Middle frontal gyrus (tissue), 1 donor: ENCODE data around the gene CDCA7.
"Not testable (repeated sequence)": the region's sequence is repeated elsewhere in the genome, so short reads cannot be mapped to it uniquely, and the experiment has no call there.

Experiments
- DNase-seq: peaks from one replicate; pipeline ENCODE4 v3.0.0-alpha.2; 2015; ENCODE audit warnings: low spot score; ENCODE audit errors: extremely low spot score

CDCA7 gene

GRCh38 chr2:173354582-173355131, at the start of gene CDCA7:
Gene CDCA7, plus strand, starts transcription at chr2:173354872. Its CDS starts 92 bp downstream, at chr2:173354964.
- DNase-seq, result no peak

- DNase-seq, result no peak
Observed at GRCh38 chr2:173305303-173305702, 49.4 kb upstream of the CDCA7 start.

DNA sequence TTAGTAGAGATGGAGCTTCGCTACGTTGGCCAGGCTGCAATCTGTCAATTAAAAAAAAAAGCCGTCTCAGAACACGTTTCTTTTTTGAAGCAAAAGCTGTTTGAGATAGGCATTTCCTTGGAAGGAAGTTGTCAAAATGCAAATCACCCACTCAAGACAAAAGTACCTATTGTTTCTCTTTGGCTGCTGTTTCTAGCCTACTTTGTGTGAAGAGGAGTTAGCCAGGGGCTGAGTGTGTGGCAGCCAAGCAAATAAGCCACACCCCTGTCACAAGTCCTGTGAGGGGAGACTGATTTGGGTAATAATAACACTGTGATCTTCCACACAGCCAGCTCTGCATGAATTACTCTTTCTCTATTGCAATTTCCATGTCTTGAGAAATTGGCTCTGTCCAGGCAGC, 47.4 kb upstream of the CDCA7 start:
- no peak for DNase-seq

DNA sequence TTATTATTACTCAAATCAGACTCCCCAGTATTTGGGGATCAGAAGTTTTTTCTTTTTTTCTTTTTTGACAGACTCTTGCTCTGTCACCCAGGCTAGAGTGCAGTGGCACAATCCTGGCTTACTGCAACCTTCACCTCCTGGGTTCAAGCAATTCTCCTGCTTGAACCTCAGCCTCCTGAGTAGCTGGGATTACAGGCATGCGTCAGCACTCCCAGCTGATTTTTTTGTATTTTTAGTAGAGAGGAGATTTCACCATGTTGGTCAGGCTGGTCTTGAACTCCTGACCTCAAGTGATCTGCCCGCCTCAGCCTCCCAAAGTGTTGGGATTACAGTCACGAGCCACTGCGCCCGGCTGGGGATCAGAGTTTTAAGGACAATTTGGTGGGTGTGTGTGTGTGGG, 45.3 kb upstream of the CDCA7 start:
- not testable (repeated sequence) for DNase-seq

- DNase-seq, result no peak
Observed at GRCh38 chr2:173311844-173312606, 42.6 kb upstream of the CDCA7 start.

DNA sequence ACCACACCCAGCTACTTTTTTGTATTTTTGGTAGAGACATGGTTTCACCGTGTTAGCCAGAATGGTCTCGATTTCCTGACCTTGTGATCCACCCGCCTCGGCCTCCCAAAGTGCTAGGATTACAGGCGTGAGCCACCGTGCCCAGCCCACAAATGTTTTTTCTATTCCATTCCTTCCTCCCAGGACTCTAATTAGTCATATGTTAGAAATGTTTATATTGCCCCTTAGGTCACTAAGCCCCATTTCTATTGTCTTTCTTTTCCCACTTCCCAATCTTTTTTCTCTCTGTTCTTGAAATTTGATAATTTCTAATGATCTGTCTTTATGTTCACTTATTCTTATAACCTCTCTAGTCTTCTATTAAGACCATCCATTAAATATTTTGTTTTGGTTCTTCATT, 31.3 kb upstream of the CDCA7 start:
- no peak for DNase-seq

GRCh38 chr2:173326806-173327205, 27.9 kb upstream of the CDCA7 start:
- no peak for DNase-seq

DNA sequence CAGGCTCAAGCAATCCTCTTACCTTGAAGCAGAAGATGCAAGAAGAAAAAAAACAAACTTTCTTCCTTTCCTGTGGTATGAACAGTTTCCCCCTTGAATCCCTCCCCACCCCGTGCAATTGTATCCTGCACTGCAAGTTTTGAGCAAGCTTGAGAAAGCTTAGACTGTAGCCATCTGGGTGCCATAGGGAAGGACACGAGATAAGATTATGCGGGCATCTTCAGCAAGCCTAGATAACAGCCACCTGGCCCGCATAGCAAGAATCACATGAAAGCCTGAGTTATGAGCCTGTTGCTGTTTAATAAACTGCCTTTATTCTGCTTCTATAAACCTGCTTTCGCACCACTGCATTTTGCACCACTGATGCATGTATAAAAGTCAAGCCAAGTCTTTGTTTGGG, 27.3 kb upstream of the CDCA7 start:
- no peak for DNase-seq

GRCh38 chr2:173333003-173333402, 21.7 kb upstream of the CDCA7 start:
- DNase-seq, result not testable (repeated sequence)

DNA sequence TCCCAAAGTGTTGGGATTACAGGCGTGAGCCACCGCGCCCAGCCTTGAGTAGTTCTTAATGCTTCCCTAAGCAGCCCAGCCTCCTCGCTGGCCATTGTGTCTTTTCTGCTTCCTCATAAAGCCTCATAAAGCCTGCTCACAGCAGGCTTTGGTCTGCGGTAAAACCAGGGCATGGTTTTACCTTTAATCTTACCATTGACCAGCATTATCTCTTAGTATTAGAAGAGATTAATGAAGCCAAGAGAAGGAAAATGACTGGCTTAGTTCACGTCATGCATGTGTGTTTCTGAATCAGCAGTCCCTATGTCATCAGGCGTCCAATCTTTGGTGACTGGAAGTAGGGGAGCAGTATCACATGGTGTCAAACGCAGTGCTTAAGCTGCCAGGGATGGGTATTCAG, 14.9 kb upstream of the CDCA7 start:
- DNase-seq, result no peak

- no peak for DNase-seq
Observed at GRCh38 chr2:173343921-173344320, 10.8 kb upstream of the CDCA7 start.

DNA sequence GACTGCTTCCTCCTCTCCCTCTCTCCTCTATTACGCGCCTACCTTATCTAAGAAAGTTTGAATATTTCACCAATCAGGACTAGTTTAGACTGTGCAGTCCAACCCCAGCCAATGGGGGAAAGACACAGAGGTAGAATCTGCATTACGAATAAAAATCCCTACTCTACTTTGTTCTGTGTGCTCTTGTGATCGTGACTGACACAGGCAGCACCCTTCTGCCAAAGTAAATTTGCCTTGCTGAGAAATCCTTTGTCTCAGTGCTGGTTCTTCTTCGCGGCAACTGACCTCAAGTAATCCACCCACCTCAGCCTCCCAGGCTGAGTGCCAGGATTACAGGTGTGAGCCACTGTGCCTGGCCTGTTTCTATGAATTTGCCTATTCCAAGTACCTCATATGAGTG, 8.6 kb upstream of the CDCA7 start:
- no peak for DNase-seq

DNA sequence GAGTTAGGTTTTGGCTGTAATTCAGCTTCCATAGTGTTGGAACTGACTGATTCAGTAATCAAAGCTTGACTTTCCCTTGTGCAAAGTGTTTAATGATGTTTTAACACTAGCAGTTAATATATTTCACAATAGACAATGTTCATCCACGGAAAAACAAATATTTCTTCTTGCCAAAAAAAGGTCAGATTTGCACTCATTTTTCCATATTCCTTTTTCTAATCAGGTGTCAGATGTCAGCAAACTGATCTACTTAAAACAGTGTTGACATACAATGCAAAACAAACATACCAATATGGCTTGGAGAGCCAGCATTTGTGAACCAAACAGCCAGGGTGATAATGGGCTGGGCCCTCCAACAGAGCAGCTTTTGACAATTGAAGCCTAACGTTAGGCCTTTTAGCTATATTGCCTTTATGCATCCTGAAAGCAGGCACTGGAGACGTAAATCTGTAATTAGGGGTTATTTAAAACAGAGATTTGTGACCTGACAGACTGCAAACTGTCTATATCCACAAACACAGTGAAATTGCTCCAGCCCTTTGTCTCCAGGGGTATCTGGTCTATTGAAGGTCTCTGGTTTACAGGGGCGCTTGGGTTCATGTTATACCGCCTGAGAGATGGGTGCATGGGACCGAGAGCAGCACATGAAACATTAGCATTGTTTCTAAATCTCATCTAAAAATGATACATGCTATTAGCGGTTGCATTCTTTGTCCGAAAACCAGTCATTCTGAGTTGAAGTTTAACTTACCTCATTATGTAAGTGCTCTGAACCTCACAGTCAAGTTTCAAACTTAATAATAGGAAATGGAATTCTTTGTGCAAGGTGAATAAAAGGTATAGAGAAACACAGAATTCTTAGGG, 7.1 kb upstream of the CDCA7 start:
- no peak for DNase-seq

DNA sequence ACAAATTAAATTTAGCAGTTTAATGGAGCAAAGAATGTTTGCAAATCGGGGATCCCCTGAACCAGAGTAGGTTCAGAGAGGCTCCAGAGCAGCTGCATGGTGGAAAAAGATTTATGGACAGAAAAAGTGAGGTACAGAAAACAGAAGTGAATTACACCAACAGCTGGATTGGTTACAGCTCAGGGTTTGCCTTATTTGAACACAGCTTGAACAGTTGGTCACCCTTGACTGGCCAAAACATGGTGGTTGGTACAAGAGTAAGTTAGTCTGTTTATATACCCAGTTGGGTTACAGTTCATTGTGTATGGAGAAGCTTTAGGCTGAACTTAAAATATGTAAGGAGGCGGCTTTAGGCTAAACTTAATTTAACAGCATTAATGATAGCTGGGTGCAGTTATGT, 5.4 kb upstream of the CDCA7 start:
- no peak for DNase-seq

DNA sequence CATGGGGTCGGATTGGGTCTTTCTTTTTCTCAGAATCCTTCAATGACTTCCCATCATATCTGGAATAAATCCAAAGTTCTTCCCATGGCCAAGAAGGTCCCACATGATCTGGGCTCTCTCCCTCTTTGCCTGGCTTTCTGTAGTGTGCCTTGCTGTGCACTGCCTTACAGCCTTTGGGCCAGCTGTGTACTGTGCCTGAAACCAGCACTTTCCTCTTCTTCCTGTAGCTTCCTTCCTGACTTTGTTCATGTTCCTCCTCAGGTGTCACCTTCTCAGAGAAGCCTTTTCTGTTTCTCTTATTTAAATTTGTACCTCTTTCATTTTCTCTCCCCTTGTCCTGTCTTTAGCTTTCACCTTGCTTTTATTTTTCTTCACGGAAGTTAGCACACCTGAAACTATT, 4.3 kb upstream of the CDCA7 start:
- no peak for DNase-seq

DNA sequence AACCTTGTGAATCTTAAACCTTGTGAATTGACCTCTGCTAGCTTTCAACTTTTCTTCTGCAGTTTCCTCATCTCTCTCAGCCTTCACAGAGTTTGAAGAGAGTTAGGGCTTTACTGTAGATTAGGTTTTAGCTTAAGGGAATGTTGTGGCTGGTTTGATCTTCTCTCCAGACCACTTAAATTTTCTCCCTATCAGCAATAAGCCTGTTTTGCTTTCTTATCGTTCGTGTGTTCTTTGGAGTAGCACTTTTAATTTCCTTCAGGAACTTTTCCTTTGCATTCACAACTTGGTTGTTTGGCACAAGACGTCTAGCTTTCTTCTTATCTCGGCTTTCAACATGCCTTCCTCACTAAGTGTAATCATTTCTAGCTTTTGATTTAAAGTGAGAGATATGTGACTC, 2.8 kb upstream of the CDCA7 start:
- no peak for DNase-seq

- no peak for DNase-seq
Observed at GRCh38 chr2:173353556-173353955, 1.1 kb upstream of the CDCA7 start.

DNA sequence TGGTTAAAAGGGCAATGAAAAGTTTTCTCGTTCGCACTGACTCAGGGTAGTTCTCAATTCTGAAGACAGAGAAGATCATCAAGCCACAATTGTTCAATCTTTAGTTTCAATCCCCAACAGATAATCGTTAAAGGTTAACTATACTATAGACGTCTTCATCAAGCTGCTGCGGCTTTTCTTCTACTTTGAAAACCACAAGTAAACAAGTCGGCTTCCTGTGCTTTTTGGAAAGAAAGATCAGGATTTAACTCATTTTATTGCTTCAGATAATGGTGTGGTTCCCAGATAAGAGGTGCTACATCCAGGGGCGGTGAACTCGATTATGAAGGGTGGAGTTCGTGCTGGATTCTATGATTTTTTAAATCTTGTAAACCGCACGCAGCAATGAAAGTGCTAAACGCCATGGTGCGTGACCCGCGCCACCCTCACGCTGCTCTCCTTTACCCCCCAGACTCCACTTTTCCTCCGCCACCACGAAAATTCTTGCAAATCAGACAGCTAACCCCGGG, 545 bp upstream of the CDCA7 start:
- DNase-seq, result no peak

DNA sequence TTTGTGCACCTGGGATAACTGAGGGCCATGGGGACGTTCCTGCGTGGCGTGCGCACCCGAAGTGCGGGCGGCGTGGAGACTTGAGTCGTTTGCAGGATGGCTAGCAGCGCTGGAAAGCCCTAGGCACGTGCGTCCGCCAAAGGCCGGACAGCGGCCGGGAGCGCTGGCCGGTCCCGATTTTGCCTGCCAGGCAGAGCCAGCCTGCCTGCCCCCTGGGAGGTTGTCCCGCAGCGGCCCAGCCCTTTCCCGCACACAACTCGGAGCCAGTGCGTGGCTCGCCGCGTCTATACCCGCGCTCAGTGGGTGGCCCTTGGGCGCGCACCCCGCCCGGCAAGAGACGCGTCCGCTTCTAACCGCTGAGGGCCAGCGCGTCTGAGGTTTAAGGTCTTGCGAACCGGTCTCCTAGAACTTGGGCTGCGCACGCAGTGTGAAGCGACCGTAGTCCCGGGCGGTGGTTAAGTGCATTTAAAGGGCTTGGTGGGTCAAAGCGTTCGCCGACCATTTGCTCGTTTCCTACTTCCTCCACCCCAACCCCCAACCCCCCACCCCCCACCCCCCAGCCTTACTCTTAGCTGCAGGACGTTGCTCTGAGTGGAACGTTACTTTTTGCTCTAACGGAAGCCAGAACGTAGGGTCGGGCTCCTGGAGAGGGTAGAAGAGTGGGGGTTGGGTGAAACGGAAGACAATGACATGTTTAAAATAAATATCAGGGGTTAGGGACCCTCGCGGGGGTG, 627 bp downstream of the CDCA7 start:
- no peak for DNase-seq

DNA sequence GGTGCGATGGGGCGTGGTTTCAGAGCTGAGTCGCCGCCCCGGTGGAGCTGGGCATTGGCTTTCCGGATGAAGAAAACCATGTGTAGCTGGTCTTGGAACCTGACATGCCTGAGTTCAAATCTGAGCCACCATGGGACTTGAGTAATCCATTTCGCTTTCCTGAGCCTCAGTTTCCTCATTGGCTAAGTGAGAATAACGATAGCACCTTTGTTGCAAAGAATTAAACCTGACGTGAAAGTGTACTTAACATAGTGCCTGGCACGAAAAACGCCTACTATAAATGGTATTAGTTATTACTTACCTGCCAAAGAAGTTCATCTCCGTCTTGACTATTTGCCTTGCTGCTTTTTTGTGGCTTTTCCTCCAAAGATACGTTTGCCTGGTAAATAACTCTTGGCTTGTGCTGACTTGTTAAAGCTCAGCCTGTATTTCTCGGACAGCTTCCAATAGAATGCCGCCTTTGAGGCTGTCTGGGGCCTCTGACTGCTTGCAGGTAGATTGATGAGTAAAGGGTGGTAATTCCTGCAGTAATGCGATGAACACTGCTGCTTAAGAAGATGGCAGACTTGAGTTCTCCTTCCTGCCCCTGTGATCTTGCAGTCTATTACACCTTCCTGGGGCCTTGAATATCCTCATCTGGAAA, 1.3 kb downstream of the CDCA7 start:
- no peak for DNase-seq

DNA sequence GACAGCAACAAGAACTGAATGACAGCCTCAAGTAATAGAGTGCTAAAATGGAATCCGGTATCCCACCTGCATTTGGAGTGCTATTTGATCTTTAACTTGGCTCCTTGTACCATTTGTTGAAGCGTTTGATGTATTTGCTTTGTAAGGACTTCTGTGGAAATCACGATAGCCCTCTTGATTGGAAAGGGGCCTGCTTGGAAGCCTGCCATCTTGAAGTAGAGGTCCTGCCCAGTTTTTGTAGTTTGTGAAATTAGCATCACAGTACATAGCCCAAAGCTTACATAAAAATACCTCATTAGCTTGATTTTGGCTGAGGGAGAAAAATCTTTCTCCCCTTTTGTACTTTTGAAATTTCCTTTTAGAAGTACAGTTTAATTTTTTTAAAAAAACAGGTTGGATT, 2.7 kb downstream of the CDCA7 start:
- no peak for DNase-seq
